ENCODE measurements around the gene ARMC6. TPM values are rescaled to one million over a fixed set of nuclear protein-coding genes. Genes with fewer than 3 reads are reported as not detected.

The ARMC6 gene
- total RNA-seq, 1 experiment from 2014 or later: 66.5 TPM

GRCh38 chr19:19081642-19082151 lies 48.3 kb downstream of the ARMC6 start:
- Histone ChIP-seq H3K9me3 (ENCODE audit: control insufficient read depth, low read depth, low read length) (no peaks in the 10 kb centered on the region), H3K79me1 (ENCODE audit: insufficient read depth, low read depth, low read length, poor library complexity, severe bottlenecking) (no peaks in the 10 kb centered on the region), H3K27ac (ENCODE audit: insufficient read length, low read depth, low read length) (no peak overlapping the region), H3T11ph (ENCODE audit: low read length) (no peak overlapping the region), H3K23me2 (ENCODE audit: insufficient read length, low read depth, low read length, poor library complexity, severe bottlenecking) (no peaks in the 10 kb centered on the region), H2BK12ac (ENCODE audit: insufficient read length, low read depth, low read length) (no peak overlapping the region), H3K27me3 (ENCODE audit: insufficient read depth, low read length) (no peaks in the 10 kb centered on the region), H3K4me1 (ENCODE audit: insufficient read depth, low read length) (no peaks in the 10 kb centered on the region), H2BK5ac (ENCODE audit: insufficient read length, low read length) (no peak overlapping the region), H3K56ac (ENCODE audit: insufficient read length, low read depth, low read length) (no peak overlapping the region), H3K79me2 (ENCODE audit: insufficient read depth, low read length) (no peaks in the 10 kb centered on the region), H3K4ac (ENCODE audit: low read depth, low read length) (no peak overlapping the region), H2BK15ac (ENCODE audit: low read depth, low read length) (no peak overlapping the region), H3K9ac (ENCODE audit: extremely low read depth, insufficient read length, low read length) (no peak overlapping the region), H4K20me1 (ENCODE audit: control insufficient read depth, insufficient read depth, insufficient read length) (no peaks in the 10 kb centered on the region), H2BK120ac (ENCODE audit: low read depth, low read length, poor library complexity, severe bottlenecking) (no peak overlapping the region), H2AK5ac (ENCODE audit: insufficient read length, low read length) (no peak overlapping the region), H3K4me2 (ENCODE audit: insufficient read depth, insufficient read length, low read length) (no peak overlapping the region), H4K91ac (ENCODE audit: insufficient read length, low read depth, low read length) (no peak overlapping the region), H3K18ac (ENCODE audit: insufficient read length, low read depth, low read length) (no peak overlapping the region), H2BK20ac (ENCODE audit: low read depth, low read length, poor library complexity, severe bottlenecking) (no peak overlapping the region), H4K5ac (ENCODE audit: insufficient read length, low read depth, low read length) (no peak overlapping the region), H3K23ac (ENCODE audit: insufficient read length, low read depth, low read length) (no peak overlapping the region), H2AFZ (ENCODE audit: low read length) (no peak overlapping the region), H4K8ac (replicated peaks; ENCODE audit: insufficient read length, low read depth, low read length) (no peak overlapping the region), H3K14ac (ENCODE audit: insufficient read depth, low read length) (no peak overlapping the region)
- Mint-ChIP-seq H3K27ac (no peak overlapping the region), H3K27me3 (ENCODE audit: low read depth) (peaks cover 57% of the 10 kb centered on the region), H3K4me3 (no peak overlapping the region; a peak in 1 of 5 replicates), H3K9me3 (no peaks in the 10 kb centered on the region), H3K4me1 (peaks cover 3% of the 10 kb centered on the region in 2 experiments; a peak in 2 of 4 replicates), H3K36me3 (ENCODE audit: insufficient read depth in 1 of 3, low read depth in 3 of 3) (no peaks in the 10 kb centered on the region; a peak in 1 of 7 replicates)
- no peak for TF ChIP-seq CTCF (conservative IDR thresholded peaks at IDR 0.05)
- no peak for DNase-seq
- no CpG with 5 or more reads among the region's 16 CpGs for WGBS (ENCODE audit: extremely low coverage, insufficient read length, low lambda C conversion rate)
